ENCODE results near the gene STK32C.
A peak's percentile ranks its signal among the peaks of the same experiment; 100 is the strongest.
"Not testable (repeated sequence)": the region's sequence is repeated elsewhere in the genome, so short reads cannot be mapped to it uniquely, and the experiment has no call there.

The STK32C gene

GRCh38 chr10:132281915-132282666 is 25.7 kb downstream of the STK32C start:
- DNase-seq, result no peak

- no peak for DNase-seq
These were observed 27.1 kb downstream of the STK32C start for GRCh38 chr10:132280646-132281074.

GRCh38 chr10:132279873-132280645 is 27.7 kb downstream of the STK32C start:
- no peak for DNase-seq

- no peak for DNase-seq
These were observed 30.4 kb downstream of the STK32C start for GRCh38 chr10:132277311-132277741.

- DNase-seq, result no peak
These were observed 31.0 kb downstream of the STK32C start for GRCh38 chr10:132276706-132277105.

- DNase-seq, result no peak
These were observed 31.5 kb downstream of the STK32C start for GRCh38 chr10:132276179-132276675.

- DNase-seq, result no peak
These were observed 32.1 kb downstream of the STK32C start for GRCh38 chr10:132275426-132276178.

- DNase-seq, result no peak
These were observed 32.8 kb downstream of the STK32C start for GRCh38 chr10:132274986-132275385.

GRCh38 chr10:132274581-132274980 is 33.2 kb downstream of the STK32C start:
- no peak for DNase-seq

GRCh38 chr10:132273966-132274365 is 33.8 kb downstream of the STK32C start:
- no peak for DNase-seq

- DNase-seq, result no peak
These were observed 34.3 kb downstream of the STK32C start for GRCh38 chr10:132273304-132273944.

GRCh38 chr10:132272231-132272971 is 35.3 kb downstream of the STK32C start:
- DNase-seq, result peak; percentile 50

- no peak for DNase-seq
These were observed 36.1 kb downstream of the STK32C start for GRCh38 chr10:132271458-132272230.

GRCh38 chr10:132270721-132271457 is 36.9 kb downstream of the STK32C start:
- no peak for DNase-seq

- DNase-seq, result no peak
These were observed 37.5 kb downstream of the STK32C start for GRCh38 chr10:132270256-132270655.

- DNase-seq, result no peak
These were observed 38.2 kb downstream of the STK32C start for GRCh38 chr10:132269266-132270230.

- DNase-seq, result not testable (repeated sequence)
These were observed 39.8 kb downstream of the STK32C start for GRCh38 chr10:132267916-132268315.

- no peak for DNase-seq
These were observed 41.1 kb downstream of the STK32C start for GRCh38 chr10:132266594-132267161.
